HepG2 (cell line): ENCODE results near the gene PPP2R5C.

Experiments used
- HMGXB4 ChIP-seq, 2 experiments: sonication (generic) in 1 of 2; formaldehyde crosslinking in 1 of 2; IDR thresholded peaks; 2 replicates each; pipeline versions ENCODE4 v1.4.0 to v1.6.1; 2018 to 2020; ENCODE audit warnings: missing genetic modification reagents in 2 of 2, borderline replicate concordance in 1 of 2, low read depth in 1 of 2, mild to moderate bottlenecking in 1 of 2, missing biosample characterization in 1 of 2
- KAT2B ChIP-seq: fragments of 150-350 bp; IDR thresholded peaks from 2 replicates; pipeline ENCODE4 v1.6.1; 2014; ENCODE audit warnings: low read depth, low read length, borderline replicate concordance
- KLF6 ChIP-seq: IDR thresholded peaks from 2 replicates; pipeline ENCODE4 v1.8.0; 2016; ENCODE audit warnings: missing biosample characterization, missing genetic modification reagents
- ZNF101 ChIP-seq: sonication (generic); formaldehyde crosslinking; IDR thresholded peaks from 2 replicates; pipeline ENCODE4 v1.4.0; 2020; ENCODE audit warnings: mild to moderate bottlenecking, low read depth, missing genetic modification reagents, borderline replicate concordance

- TF ChIP-seq KAT2B (no peak), ZNF101 (CRISPR knock-in tag) (no peak), KLF6 (CRISPR knock-in tag) (no peak), HMGXB4 (CRISPR knock-in tag; IDR thresholded peaks at IDR 0.05; ENCODE audit: borderline replicate concordance in 1 of 2, low read depth in 1 of 2) (no peak)
These were observed 2.5 kb upstream of the PPP2R5C start for GRCh38 chr14:101758913-101759593.
